Endothelial cell of umbilical vein (primary cell): ENCODE measurements around the gene SEPTIN10. TPM values are rescaled to one million over a fixed set of nuclear protein-coding genes. Genes with fewer than 3 reads are reported as not detected.

Experiments
- BruUV-seq: library from RNA; stranded (reverse); fragments of 400-500 nt; replicated peaks from 2 replicates; lab custom pipeline; 2021; lab: Mats Ljungman, UMichigan
- CTCF ChIA-PET: fragments of 300-600, 350-600 bp; sonication (Branson Sonifier 250); formaldehyde crosslinking; loops from one replicate; lab custom pipeline; 2021; ENCODE audit warnings: antibody characterized with exemption, inconsistent platforms; lab: Charles Lee
- POLR2A ChIA-PET: fragments of 300-600, 350-600 bp; sonication (Branson Sonifier 250); formaldehyde crosslinking; loops from one replicate; lab custom pipeline; 2021; ENCODE audit warnings: antibody characterized with exemption, inconsistent platforms; lab: Charles Lee
- DNase-seq: peaks from one replicate; pipeline ENCODE4 v3.0.0-alpha.2; 2011; ENCODE audit warnings: low read depth, low spot score
- FAIRE-seq: peaks from 2 replicates; lab custom pipeline; 2011; peaks lifted over from hg19 to GRCh38; lab: Jason Lieb, UNC
- H2AFZ ChIP-seq: 2 replicates; pipeline ENCODE4 v1.6.0; 2012; ENCODE audit warnings: low read depth, low read length, control low read depth, inconsistent platforms
- H3K27ac ChIP-seq: 2 replicates; pipeline ENCODE4 v1.5.1; 2011; ENCODE audit warnings: low read depth, mild to moderate bottlenecking, control low read depth, low read length, moderate library complexity; ENCODE audit not compliant: insufficient read depth
- H3K27me3 ChIP-seq, 2 experiments: 2 replicates each; pipeline versions ENCODE4 v1.6.0 to v1.6.1; 2011; ENCODE audit warnings: low read length in 2 of 2, mixed read lengths in 1 of 2; ENCODE audit not compliant: control insufficient read depth in 2 of 2, insufficient read depth in 2 of 2
- H3K36me3 ChIP-seq, 2 experiments: 2 replicates in 1 of 2; 3 replicates in 1 of 2; pipeline ENCODE4 v1.5.1; 2011; ENCODE audit warnings: low read length in 2 of 2, mild to moderate bottlenecking in 1 of 2, moderate library complexity in 1 of 2; ENCODE audit not compliant: control insufficient read depth in 2 of 2, insufficient read depth in 2 of 2; ENCODE audit errors: extremely low read depth in 1 of 2
- H3K4me1 ChIP-seq: 3 replicates; pipeline ENCODE4 v1.5.1; 2011; ENCODE audit warnings: mild to moderate bottlenecking, low read length; ENCODE audit not compliant: control insufficient read depth, insufficient read depth; ENCODE audit errors: extremely low read depth
- H3K4me2 ChIP-seq: 2 replicates; pipeline ENCODE4 v1.6.1; 2011; ENCODE audit warnings: low read length, control low read depth, mixed read lengths; ENCODE audit not compliant: insufficient read depth
- H3K4me3 ChIP-seq, 3 experiments: fragments of 200-600 bp in 1 of 3; sonication (generic), shearing (Covaris generic) in 1 of 3; replicated peaks in 1 of 3; 2 replicates each; pipeline ENCODE4 v1.5.1; 2011 to 2016; ENCODE audit warnings: control low read depth in 3 of 3, low read length in 3 of 3, mild to moderate bottlenecking in 2 of 3, inconsistent platforms in 1 of 3, low read depth in 1 of 3, moderate library complexity in 1 of 3; ENCODE audit not compliant: insufficient read depth in 1 of 3
- H3K79me2 ChIP-seq: 2 replicates; pipeline ENCODE4 v1.6.0; 2012; ENCODE audit warnings: low read length, inconsistent platforms; ENCODE audit not compliant: control insufficient read depth, insufficient read depth
- H3K9ac ChIP-seq: replicated peaks from 2 replicates; pipeline ENCODE3; 2011; ENCODE audit warnings: low read length, control low read depth; ENCODE audit not compliant: insufficient read depth; ENCODE audit errors: extremely low read depth
- H3K9me1 ChIP-seq: replicated peaks from 3 replicates; pipeline ENCODE4 v1.6.0; 2011; ENCODE audit warnings: mild to moderate bottlenecking, low read length; ENCODE audit not compliant: control insufficient read depth, insufficient read depth; ENCODE audit errors: extremely low read depth
- H3K9me3 ChIP-seq: replicated peaks from 2 replicates; pipeline ENCODE4 v1.5.1; 2012; ENCODE audit warnings: low read length, inconsistent platforms; ENCODE audit not compliant: control insufficient read depth, insufficient read depth
- H4K20me1 ChIP-seq: replicated peaks from 2 replicates; pipeline ENCODE3; 2011; ENCODE audit warnings: mild to moderate bottlenecking, low read length; ENCODE audit not compliant: control insufficient read depth, insufficient read depth; ENCODE audit errors: extremely low read depth
- EZH2 ChIP-seq: IDR thresholded peaks from 2 replicates; pipeline ENCODE4 v1.6.1; 2012; ENCODE audit warnings: borderline replicate concordance, low read depth, mild to moderate bottlenecking, moderate library complexity, low read length, inconsistent platforms; ENCODE audit not compliant: severe bottlenecking
- FOS ChIP-seq: IDR thresholded peaks from 2 replicates; pipeline ENCODE4 v1.6.1; 2011; ENCODE audit warnings: mild to moderate bottlenecking, low read length, moderate library complexity, borderline replicate concordance; ENCODE audit not compliant: insufficient read depth
- GATA2 ChIP-seq: IDR thresholded peaks from 2 replicates; pipeline ENCODE4 v1.7.0; 2011; ENCODE audit warnings: low read depth, mild to moderate bottlenecking, moderate library complexity, mixed read lengths, low read length; ENCODE audit not compliant: insufficient read length, insufficient read depth
- JUN ChIP-seq: IDR thresholded peaks from 2 replicates; pipeline ENCODE4 v1.6.1; 2011; ENCODE audit warnings: borderline replicate concordance, low read depth; ENCODE audit not compliant: insufficient read length, insufficient read depth
- MYC ChIP-seq: IDR thresholded peaks from one replicate; pipeline ENCODE4 v1.6.1; 2011; ENCODE audit warnings: mild to moderate bottlenecking, low read depth, low read length
- POLR2A ChIP-seq: IDR thresholded peaks from 2 replicates; pipeline ENCODE4 v1.6.1; 2012; ENCODE audit warnings: low read depth, mild to moderate bottlenecking, control low read depth, low read length
- POLR2AphosphoS5 ChIP-seq: IDR thresholded peaks from 2 replicates; pipeline ENCODE4 v1.6.1; 2012; ENCODE audit warnings: low read depth, mild to moderate bottlenecking, control low read depth, low read length, moderate library complexity; ENCODE audit not compliant: insufficient read depth
- dilution Hi-C: fragments of 300-500 bp; cut with MboI; formaldehyde crosslinking; loops from one replicate; pipeline ENCODE4 v1.15.0; 2019; ENCODE audit warnings: low sequenced_read_pairs; ENCODE audit not compliant: extremely low pct_ligation_motif_present
- intact Hi-C: fragments of 100-400 bp; cut with micrococcal nuclease; formaldehyde crosslinking; loops from one replicate; pipeline ENCODE4 v1.10.0; 2022
- polyA plus RNA-seq, 4 experiments: library from polyadenylated mRNA; depleted of rRNA in 3 of 4; stranded (reverse) in 3 of 4; unstranded in 1 of 4; fragments of >200 nt; gene quantifications; 2 replicates each; pipeline versions ENCODE4 v1.2.1 to v1.2.3, GENCODE V29; 2011 to 2012; ENCODE audit warnings: missing spikeins in 1 of 4
- total RNA-seq: library from RNA; stranded (reverse); gene quantifications from 2 replicates; pipeline ENCODE4 v1.2.3, GENCODE V29; 2021
- TF ChIP-seq, protein P1 (sequence below): IDR thresholded peaks from 2 replicates; pipeline ENCODE4 v1.6.1; 2011; ENCODE audit not compliant: insufficient read depth, insufficient read length
- TF ChIP-seq, protein P2 (sequence below), 2 donors: IDR thresholded peaks; 1 replicate in 1 of 2; 2 replicates in 1 of 2; pipeline ENCODE4 v1.5.1; 2011; ENCODE audit warnings: low read length in 2 of 2, mild to moderate bottlenecking in 2 of 2, moderate library complexity in 2 of 2, control low read depth in 1 of 2, inconsistent platforms in 1 of 2, low read depth in 1 of 2; ENCODE audit not compliant: insufficient read depth in 1 of 2; ENCODE audit errors: extremely low read depth in 1 of 2

Gene SEPTIN10
- total and polyA plus RNA-seq, 2 donors (not counting 3 experiments of a cell fraction or from before 2014, with no cell fraction given) = 26.1 to 121 TPM

DNA sequence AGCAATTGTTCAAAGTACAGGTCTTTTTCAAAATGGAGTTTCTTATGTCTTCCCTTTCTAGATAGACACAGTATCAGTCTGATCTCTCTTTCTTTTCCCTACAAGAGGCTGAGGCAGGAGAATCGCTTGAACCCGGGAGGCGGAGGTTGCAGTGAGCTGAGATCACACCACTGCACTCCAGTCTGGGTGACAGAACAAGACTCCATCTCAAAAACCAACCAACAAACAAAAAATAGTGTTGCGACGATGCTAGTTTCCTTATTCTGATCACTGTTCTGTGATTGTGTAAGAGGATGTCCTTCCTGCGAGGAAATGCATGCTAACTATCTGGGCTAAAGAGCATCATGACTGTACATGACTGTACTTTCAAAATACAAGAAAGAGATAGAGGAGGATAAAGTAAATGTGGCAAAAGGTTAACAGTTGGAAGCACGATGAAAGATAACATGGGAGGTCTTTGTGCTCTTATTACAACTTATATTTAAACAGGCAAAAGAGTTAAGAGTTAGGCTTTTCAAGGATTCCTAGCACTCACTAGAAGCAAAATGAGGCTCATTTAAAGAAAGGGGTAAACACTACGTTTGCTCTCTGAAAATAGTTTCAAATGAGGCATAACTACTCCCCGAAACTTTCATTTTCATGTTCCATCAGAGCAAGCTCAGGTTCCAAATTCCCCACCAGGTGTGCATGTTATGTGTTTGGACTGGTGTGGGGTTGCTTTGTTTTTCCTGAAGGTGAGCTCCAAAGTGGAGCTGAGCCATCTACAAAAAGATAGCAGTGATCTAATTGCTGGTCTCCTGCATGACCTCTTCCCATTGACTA is 24.2 kb upstream of the SEPTIN10 start:
- no peak overlapping the region for H2AFZ ChIP-seq
- TF ChIP-seq FOS (no peak), MYC (no peak), JUN (no peak), POLR2A (no peak), EZH2 (no peak), POLR2AphosphoS5 (no peak), GATA2 (no peak)
- TF ChIP-seq, protein P1, sequence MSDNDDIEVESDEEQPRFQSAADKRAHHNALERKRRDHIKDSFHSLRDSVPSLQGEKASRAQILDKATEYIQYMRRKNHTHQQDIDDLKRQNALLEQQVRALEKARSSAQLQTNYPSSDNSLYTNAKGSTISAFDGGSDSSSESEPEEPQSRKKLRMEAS = no peak
- TF ChIP-seq, protein P2, sequence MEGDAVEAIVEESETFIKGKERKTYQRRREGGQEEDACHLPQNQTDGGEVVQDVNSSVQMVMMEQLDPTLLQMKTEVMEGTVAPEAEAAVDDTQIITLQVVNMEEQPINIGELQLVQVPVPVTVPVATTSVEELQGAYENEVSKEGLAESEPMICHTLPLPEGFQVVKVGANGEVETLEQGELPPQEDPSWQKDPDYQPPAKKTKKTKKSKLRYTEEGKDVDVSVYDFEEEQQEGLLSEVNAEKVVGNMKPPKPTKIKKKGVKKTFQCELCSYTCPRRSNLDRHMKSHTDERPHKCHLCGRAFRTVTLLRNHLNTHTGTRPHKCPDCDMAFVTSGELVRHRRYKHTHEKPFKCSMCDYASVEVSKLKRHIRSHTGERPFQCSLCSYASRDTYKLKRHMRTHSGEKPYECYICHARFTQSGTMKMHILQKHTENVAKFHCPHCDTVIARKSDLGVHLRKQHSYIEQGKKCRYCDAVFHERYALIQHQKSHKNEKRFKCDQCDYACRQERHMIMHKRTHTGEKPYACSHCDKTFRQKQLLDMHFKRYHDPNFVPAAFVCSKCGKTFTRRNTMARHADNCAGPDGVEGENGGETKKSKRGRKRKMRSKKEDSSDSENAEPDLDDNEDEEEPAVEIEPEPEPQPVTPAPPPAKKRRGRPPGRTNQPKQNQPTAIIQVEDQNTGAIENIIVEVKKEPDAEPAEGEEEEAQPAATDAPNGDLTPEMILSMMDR (IDR thresholded peaks at IDR 0.05; ENCODE audit: extremely low read depth in 1 of 2, insufficient read depth in 1 of 2, low read depth in 1 of 2, low read length in 2 of 2) = no peak
- no peak overlapping the region for H3K27ac ChIP-seq
- BruUV-seq = no TSS peak
- H3K4me1 ChIP-seq = no peaks in the 10 kb centered on the region
- dilution Hi-C loops = no loop called here
- H3K4me3 ChIP-seq = no peak overlapping the region
- no peak for DNase-seq
- H3K4me2 ChIP-seq = no peak overlapping the region
- intact Hi-C loops = loop anchor here (10.0 kb wide), 1 partner anchor 553 kb away; no protein-coding TSS in a partner anchor
- CTCF ChIA-PET = interaction anchor here (1.0 kb wide), 1 partner anchor 12 kb away, joined by 3 read pairs; no protein-coding TSS in a partner anchor
- H3K9me1 ChIP-seq = no peaks in the 10 kb centered on the region
- H3K9me3 ChIP-seq = no peaks in the 10 kb centered on the region
- no peaks in the 10 kb centered on the region for H3K36me3 ChIP-seq
- no peak overlapping the region for H3K9ac ChIP-seq
- POLR2A ChIA-PET = no interaction called here
- peaks cover 5% of the 10 kb centered on the region in 2 experiments for H3K27me3 ChIP-seq
- H4K20me1 ChIP-seq = no peaks in the 10 kb centered on the region
- H3K79me2 ChIP-seq = no peaks in the 10 kb centered on the region
- no peak for FAIRE-seq
